HepG2 (cell line): ENCODE data around the gene QSOX1. TPM values are rescaled to one million over a fixed set of nuclear protein-coding genes. Genes with fewer than 3 reads are reported as not detected.

ENCODE experiments used
- CREM ChIP-seq, 2 experiments: sonication (generic) in 1 of 2; formaldehyde crosslinking in 1 of 2; IDR thresholded peaks; 2 replicates each; pipeline versions ENCODE4 v1.4.0 to v1.6.1; 2016 to 2020; ENCODE audit warnings: antibody characterized with exemption in 1 of 2, mild to moderate bottlenecking in 1 of 2, missing genetic modification reagents in 1 of 2
- DRAP1 ChIP-seq: IDR thresholded peaks from 2 replicates; pipeline ENCODE4 v1.6.1; 2016; ENCODE audit warnings: missing genetic modification reagents, missing compliant biosample characterization
- FOXK1 ChIP-seq: sonication (generic); formaldehyde crosslinking; IDR thresholded peaks from 2 replicates; pipeline ENCODE4 v1.4.0; 2020; ENCODE audit warnings: low read depth, missing genetic modification reagents, borderline replicate concordance
- HNF4G ChIP-seq, 2 experiments: sonication (generic) in 1 of 2; formaldehyde crosslinking in 1 of 2; IDR thresholded peaks; 2 replicates each; pipeline versions ENCODE4 v1.4.0 to v1.6.1; 2011 to 2020; ENCODE audit warnings: borderline replicate concordance in 2 of 2, low read depth in 2 of 2, mild to moderate bottlenecking in 2 of 2, low read length in 1 of 2, missing genetic modification reagents in 1 of 2, moderate library complexity in 1 of 2
- NKX3-1 ChIP-seq: sonication (generic); formaldehyde crosslinking; IDR thresholded peaks from 2 replicates; pipeline ENCODE4 v1.5.0; 2020; ENCODE audit warnings: missing genetic modification reagents
- NRL ChIP-seq: sonication (generic); formaldehyde crosslinking; IDR thresholded peaks from 2 replicates; pipeline ENCODE4 v1.5.0; 2020; ENCODE audit warnings: missing genetic modification reagents, mild to moderate bottlenecking, moderate library complexity, borderline replicate concordance
- SIN3B ChIP-seq: fragments of 150-350 bp; IDR thresholded peaks from 2 replicates; pipeline ENCODE4 v1.6.1; 2014; ENCODE audit warnings: low read length
- SP140L ChIP-seq: sonication (generic); formaldehyde crosslinking; IDR thresholded peaks from 2 replicates; pipeline ENCODE4 v1.4.0; 2020; ENCODE audit warnings: missing genetic modification reagents, borderline replicate concordance
- TBX2 ChIP-seq: sonication (generic); formaldehyde crosslinking; IDR thresholded peaks from 2 replicates; pipeline ENCODE4 v1.5.0; 2020; ENCODE audit warnings: missing genetic modification reagents, mild to moderate bottlenecking, borderline replicate concordance
- ZBTB21 ChIP-seq: sonication (generic); formaldehyde crosslinking; IDR thresholded peaks from 2 replicates; pipeline ENCODE4 v1.4.0; 2020; ENCODE audit warnings: missing genetic modification reagents
- ZBTB4 ChIP-seq: sonication (generic); formaldehyde crosslinking; IDR thresholded peaks from 2 replicates; pipeline ENCODE4 v1.4.0; 2020; ENCODE audit warnings: missing genetic modification reagents, mild to moderate bottlenecking, borderline replicate concordance
- ZFP62 ChIP-seq: sonication (generic); formaldehyde crosslinking; IDR thresholded peaks from 2 replicates; pipeline ENCODE4 v1.4.0; 2020; ENCODE audit warnings: missing genetic modification reagents
- ZFX ChIP-seq: sonication (generic); formaldehyde crosslinking; IDR thresholded peaks from 2 replicates; pipeline ENCODE4 v1.4.0; 2020; ENCODE audit warnings: mild to moderate bottlenecking, low read depth, missing genetic modification reagents, moderate library complexity
- ZNF143 ChIP-seq: sonication (generic); formaldehyde crosslinking; IDR thresholded peaks from 2 replicates; pipeline ENCODE4 v1.4.0; 2020; ENCODE audit warnings: missing genetic modification reagents
- ZNF225 ChIP-seq: sonication (generic); formaldehyde crosslinking; IDR thresholded peaks from 2 replicates; pipeline ENCODE4 v1.4.0; 2020; ENCODE audit warnings: mild to moderate bottlenecking, missing genetic modification reagents
- ZNF317 ChIP-seq: sonication (generic); formaldehyde crosslinking; IDR thresholded peaks from 2 replicates; pipeline ENCODE4 v1.5.0; 2020; ENCODE audit warnings: mild to moderate bottlenecking, missing genetic modification reagents
- ZNF350 ChIP-seq: sonication (generic); formaldehyde crosslinking; IDR thresholded peaks from 2 replicates; pipeline ENCODE4 v1.4.0; 2020; ENCODE audit warnings: mild to moderate bottlenecking, low read depth, missing genetic modification reagents, borderline replicate concordance
- ZNF713 ChIP-seq: sonication (generic); formaldehyde crosslinking; IDR thresholded peaks from 2 replicates; pipeline ENCODE4 v1.4.0; 2020; ENCODE audit warnings: mild to moderate bottlenecking, missing genetic modification reagents
- polyA plus RNA-seq, 8 experiments: library from polyadenylated mRNA; depleted of rRNA in 3 of 8; stranded (reverse) in 7 of 8; unstranded in 1 of 8; fragments of >200 nt; fragmentation: Illumina TruSeq in 4 of 8; extraction: Trizol in 4 of 8; gene quantifications; 2 replicates each; pipeline versions ENCODE4 v1.2.1 to v1.2.3, GENCODE V29; 2011 to 2016; ENCODE audit warnings: low read depth in 4 of 8, missing spikeins in 1 of 8, mixed read lengths in 1 of 8; ENCODE audit not compliant: insufficient read depth in 1 of 8
- total RNA-seq, 5 experiments: library from RNA; depleted of rRNA; stranded (reverse); fragments of >200 nt; fragmentation: Illumina TruSeq; extraction: Trizol; gene quantifications; 2 replicates each; pipeline ENCODE4 v1.2.3, GENCODE V29; 2016; ENCODE audit warnings: low read depth in 1 of 5
- TF ChIP-seq, protein P1 (sequence below): IDR thresholded peaks from 2 replicates; pipeline ENCODE4 v1.6.1; 2016; ENCODE audit warnings: missing compliant biosample characterization, missing genetic modification reagents, borderline replicate concordance
- TF ChIP-seq, protein P2 (sequence below): sonication (generic); formaldehyde crosslinking; IDR thresholded peaks from 2 replicates; pipeline ENCODE4 v1.4.0; 2020; ENCODE audit warnings: missing genetic modification reagents

QSOX1 gene
- total and polyA plus RNA-seq, 2 of the 13 experiments (the other 11 are each of a cell fraction or from before 2014, with no cell fraction given), result 6.8 to 40.2 TPM

DNA sequence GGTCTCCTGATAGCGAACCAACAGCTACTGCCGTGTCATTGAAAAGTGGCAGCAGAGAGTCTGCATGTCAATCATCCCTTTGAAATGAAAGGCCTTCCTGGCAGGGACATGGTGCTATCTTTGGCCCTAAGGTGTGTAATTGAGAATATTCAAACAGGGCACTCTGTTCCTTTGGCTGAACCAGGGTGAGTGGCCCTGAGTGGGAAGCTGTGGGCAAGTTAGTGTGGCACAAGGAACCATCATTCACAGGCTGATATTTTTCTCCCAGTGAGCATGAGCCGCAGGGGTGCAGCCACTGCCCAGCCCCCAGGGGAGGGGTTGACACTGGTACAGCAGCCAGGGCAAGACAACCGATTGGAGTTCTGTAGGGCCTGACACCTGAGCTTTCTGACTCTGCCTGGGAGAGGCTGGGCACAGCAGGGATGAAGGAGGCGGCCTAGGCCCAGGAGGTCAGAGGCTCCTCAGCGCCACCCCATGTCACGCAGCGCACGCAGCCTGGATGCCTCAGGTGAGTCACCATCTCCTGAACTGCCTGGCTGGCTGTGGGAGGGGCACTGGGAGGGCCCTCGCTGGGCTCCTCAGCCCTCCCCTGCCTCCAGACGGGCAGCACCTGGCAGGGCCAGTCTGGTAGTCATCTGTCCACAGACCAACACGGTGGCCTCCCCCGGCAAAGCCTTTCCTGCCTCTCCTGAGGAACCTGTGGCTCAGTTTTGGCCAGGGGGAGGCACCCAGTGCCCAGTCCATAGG lies 13.2 kb downstream of the QSOX1 start (continued):
- TF ChIP-seq, protein P1, sequence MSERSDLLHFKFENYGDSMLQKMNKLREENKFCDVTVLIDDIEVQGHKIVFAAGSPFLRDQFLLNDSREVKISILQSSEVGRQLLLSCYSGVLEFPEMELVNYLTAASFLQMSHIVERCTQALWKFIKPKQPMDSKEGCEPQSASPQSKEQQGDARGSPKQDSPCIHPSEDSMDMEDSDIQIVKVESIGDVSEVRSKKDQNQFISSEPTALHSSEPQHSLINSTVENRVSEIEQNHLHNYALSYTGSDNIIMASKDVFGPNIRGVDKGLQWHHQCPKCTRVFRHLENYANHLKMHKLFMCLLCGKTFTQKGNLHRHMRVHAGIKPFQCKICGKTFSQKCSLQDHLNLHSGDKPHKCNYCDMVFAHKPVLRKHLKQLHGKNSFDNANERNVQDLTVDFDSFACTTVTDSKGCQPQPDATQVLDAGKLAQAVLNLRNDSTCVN (CRISPR knock-in tag), result peak; percentile 8; the same call in 1 of the 2 replicates
- TF ChIP-seq ZBTB4 (CRISPR knock-in tag) (no peak), ZNF317 (no peak), NRL (peak; percentile 53; the same call in 1 of the 2 replicates), SP140L (CRISPR knock-in tag) (no peak), ZNF225 (CRISPR knock-in tag) (no peak), TBX2 (CRISPR knock-in tag) (peak; percentile 49; the same call in 1 of the 2 replicates), SIN3B (no peak), DRAP1 (CRISPR knock-in tag) (no peak), ZNF143 (0 out of 2 replicates have a peak, but pooled peaks have one; percentile 33), FOXK1 (no peak), HNF4G (IDR thresholded peaks at IDR 0.05; ENCODE audit: borderline replicate concordance, low read depth, low read length) (no peak), HNF4G (CRISPR knock-in tag; IDR thresholded peaks at IDR 0.05; ENCODE audit: borderline replicate concordance, low read depth) (no peak), ZNF350 (CRISPR knock-in tag) (0 out of 2 replicates have a peak, but pooled peaks have one; percentile 9), ZNF713 (CRISPR knock-in tag) (no peak), ZFP62 (CRISPR knock-in tag) (no peak), CREM (IDR thresholded peaks at IDR 0.05) (no peak), CREM (CRISPR knock-in tag; IDR thresholded peaks at IDR 0.05) (no peak), ZFX (CRISPR knock-in tag) (no peak), NKX3-1 (CRISPR knock-in tag) (no peak), ZBTB21 (CRISPR knock-in tag) (no peak)
- TF ChIP-seq, protein P2, sequence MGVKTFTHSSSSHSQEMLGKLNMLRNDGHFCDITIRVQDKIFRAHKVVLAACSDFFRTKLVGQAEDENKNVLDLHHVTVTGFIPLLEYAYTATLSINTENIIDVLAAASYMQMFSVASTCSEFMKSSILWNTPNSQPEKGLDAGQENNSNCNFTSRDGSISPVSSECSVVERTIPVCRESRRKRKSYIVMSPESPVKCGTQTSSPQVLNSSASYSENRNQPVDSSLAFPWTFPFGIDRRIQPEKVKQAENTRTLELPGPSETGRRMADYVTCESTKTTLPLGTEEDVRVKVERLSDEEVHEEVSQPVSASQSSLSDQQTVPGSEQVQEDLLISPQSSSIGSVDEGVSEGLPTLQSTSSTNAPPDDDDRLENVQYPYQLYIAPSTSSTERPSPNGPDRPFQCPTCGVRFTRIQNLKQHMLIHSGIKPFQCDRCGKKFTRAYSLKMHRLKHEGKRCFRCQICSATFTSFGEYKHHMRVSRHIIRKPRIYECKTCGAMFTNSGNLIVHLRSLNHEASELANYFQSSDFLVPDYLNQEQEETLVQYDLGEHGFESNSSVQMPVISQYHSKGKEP (CRISPR knock-in tag), result no peak
